ENCODE results near the gene ALK.

Gene ALK

GRCh38 chr2:29305762-29306161, 615.6 kb downstream of the ALK start:
- no peak for DNase-seq

GRCh38 chr2:29304399-29305060, 616.9 kb downstream of the ALK start:
- DNase-seq = no peak

- DNase-seq = no peak
Measured at GRCh38 chr2:29296585-29296984, 624.8 kb downstream of the ALK start.

GRCh38 chr2:29295845-29296244, 625.5 kb downstream of the ALK start:
- DNase-seq = peak; percentile 25

- DNase-seq = no peak
Measured at GRCh38 chr2:29293830-29294438, 627.5 kb downstream of the ALK start.

- no peak for DNase-seq
Measured at GRCh38 chr2:29290293-29291047, 630.9 kb downstream of the ALK start.

- no peak for DNase-seq
Measured at GRCh38 chr2:29284671-29285070, 636.7 kb downstream of the ALK start.

GRCh38 chr2:29281916-29282247, 639.5 kb downstream of the ALK start:
- no peak for DNase-seq

- DNase-seq = no peak
Measured at GRCh38 chr2:29281086-29281915, 640.1 kb downstream of the ALK start.

- DNase-seq = no peak
Measured at GRCh38 chr2:29278966-29279365, 642.4 kb downstream of the ALK start.

GRCh38 chr2:29276151-29276550, 645.2 kb downstream of the ALK start:
- no peak for DNase-seq

- no peak for DNase-seq
Measured at GRCh38 chr2:29275186-29275585, 646.2 kb downstream of the ALK start.

- DNase-seq = no peak
Measured at GRCh38 chr2:29273685-29274611, 647.4 kb downstream of the ALK start.

- DNase-seq = peak; percentile 27
Measured at GRCh38 chr2:29273004-29273684, 648.2 kb downstream of the ALK start.

GRCh38 chr2:29272311-29272710, 649.1 kb downstream of the ALK start:
- no peak for DNase-seq

- DNase-seq = peak; percentile 24
Measured at GRCh38 chr2:29270701-29271121, 650.7 kb downstream of the ALK start.

- no peak for DNase-seq
Measured at GRCh38 chr2:29269765-29270109, 651.6 kb downstream of the ALK start.

GRCh38 chr2:29269095-29269764, 652.2 kb downstream of the ALK start:
- no peak for DNase-seq

- no peak for DNase-seq
Measured at GRCh38 chr2:29267720-29268119, 653.7 kb downstream of the ALK start.

- no peak for DNase-seq
Measured at GRCh38 chr2:29263886-29264285, 657.5 kb downstream of the ALK start.

GRCh38 chr2:29262681-29263260, 658.6 kb downstream of the ALK start:
- no peak for DNase-seq

All from inflammatory macrophage treated with lipopolysaccharide for 4 hours (primary cell).